Natural killer cell (primary cell): Measurements from ENCODE around the gene ZNF30. TPM values are rescaled to one million over a fixed set of nuclear protein-coding genes. Genes with fewer than 3 reads are reported as not detected.

ENCODE experiments used
- ATAC-seq, 3 donors: fragments of 150-1000 bp in 2 of 3; fragments of 200-7000 bp in 1 of 3; cut with Tn5 transposase; 1 replicate in 1 of 3; 2 replicates in 2 of 3; pipeline ENCODE4 v1.10.0; 2021; ENCODE audit warnings: mild to moderate bottlenecking in 2 of 3, moderate library complexity in 2 of 3
- DNase-seq, 2 donors: peaks; one replicate each; pipeline versions ENCODE4 v3.0.0 to v3.0.0-alpha.2; 2013 to 2021; ENCODE audit warnings: mixed read lengths in 1 of 2
- H3K27ac ChIP-seq: one replicate; pipeline ENCODE4 v1.5.1; 2013; ENCODE audit warnings: mild to moderate bottlenecking, low read length
- H3K27me3 ChIP-seq: one replicate; pipeline ENCODE4 v1.6.1; 2013; ENCODE audit warnings: low read length; ENCODE audit not compliant: control insufficient read depth, insufficient read depth
- H3K36me3 ChIP-seq: one replicate; pipeline ENCODE4 v1.6.1; 2013; ENCODE audit warnings: low read length; ENCODE audit not compliant: control insufficient read depth, insufficient read depth
- H3K4me1 ChIP-seq: one replicate; pipeline ENCODE4 v1.6.1; 2013; ENCODE audit warnings: low read length; ENCODE audit not compliant: control insufficient read depth, insufficient read depth
- H3K4me3 ChIP-seq: one replicate; pipeline ENCODE4 v1.5.1; 2013; ENCODE audit warnings: low read length
- H3K9me3 ChIP-seq: one replicate; pipeline ENCODE4 v1.6.1; 2013; ENCODE audit warnings: low read length; ENCODE audit not compliant: control insufficient read depth, insufficient read depth
- H3K27ac Mint-ChIP-seq, 2 donors: one replicate each; pipeline ENCODE4 v1.8.0; 2022; ENCODE audit warnings: mild to moderate bottlenecking in 2 of 2, mixed read lengths in 2 of 2, moderate library complexity in 1 of 2
- H3K27me3 Mint-ChIP-seq, 2 donors: one replicate each; pipeline ENCODE4 v1.8.0; 2022; ENCODE audit warnings: low read depth in 2 of 2, mixed read lengths in 2 of 2
- H3K36me3 Mint-ChIP-seq: one replicate; pipeline ENCODE4 v1.8.0; 2022; ENCODE audit warnings: mixed read lengths
- H3K4me1 Mint-ChIP-seq, 2 donors: one replicate each; pipeline ENCODE4 v1.8.0; 2022; ENCODE audit warnings: mixed read lengths in 2 of 2
- H3K4me3 Mint-ChIP-seq: one replicate; pipeline ENCODE4 v1.8.0; 2022; ENCODE audit warnings: mild to moderate bottlenecking, moderate library complexity, mixed read lengths
- H3K9me3 Mint-ChIP-seq, 2 donors: one replicate each; pipeline ENCODE4 v1.8.0; 2022; ENCODE audit warnings: mixed read lengths in 2 of 2
- WGBS: methylation state at CpG from one replicate; pipeline ENCODE4 v1.1.7; 2013; ENCODE audit warnings: missing lambda C conversion rate; ENCODE audit not compliant: insufficient coverage; 5-methylcytosine and 5-hydroxymethylcytosine counted together
- intact Hi-C: fragments of 100-400 bp; cut with micrococcal nuclease; formaldehyde crosslinking; loops from one replicate; pipeline ENCODE4 v1.14.2; 2022
- total RNA-seq, 4 donors: library from RNA; stranded (reverse); fragments of 120-200 nt in 1 of 4; gene quantifications; one replicate each; pipeline versions ENCODE4 v1.2.3 to v1.2.4, GENCODE V29; 2013 to 2022
- TF ChIP-seq, protein P1 (sequence below): fragments of 200-600 bp; IDR thresholded peaks from one replicate; pipeline ENCODE4 v1.8.0; 2022; ENCODE audit warnings: antibody characterized with exemption

Gene ZNF30
- total RNA-seq, 3 donors from 2014 or later (not counting 1 experiment from before 2014, with no cell fraction given): 2.7 to 4.3 (median 3.8) TPM

DNA sequence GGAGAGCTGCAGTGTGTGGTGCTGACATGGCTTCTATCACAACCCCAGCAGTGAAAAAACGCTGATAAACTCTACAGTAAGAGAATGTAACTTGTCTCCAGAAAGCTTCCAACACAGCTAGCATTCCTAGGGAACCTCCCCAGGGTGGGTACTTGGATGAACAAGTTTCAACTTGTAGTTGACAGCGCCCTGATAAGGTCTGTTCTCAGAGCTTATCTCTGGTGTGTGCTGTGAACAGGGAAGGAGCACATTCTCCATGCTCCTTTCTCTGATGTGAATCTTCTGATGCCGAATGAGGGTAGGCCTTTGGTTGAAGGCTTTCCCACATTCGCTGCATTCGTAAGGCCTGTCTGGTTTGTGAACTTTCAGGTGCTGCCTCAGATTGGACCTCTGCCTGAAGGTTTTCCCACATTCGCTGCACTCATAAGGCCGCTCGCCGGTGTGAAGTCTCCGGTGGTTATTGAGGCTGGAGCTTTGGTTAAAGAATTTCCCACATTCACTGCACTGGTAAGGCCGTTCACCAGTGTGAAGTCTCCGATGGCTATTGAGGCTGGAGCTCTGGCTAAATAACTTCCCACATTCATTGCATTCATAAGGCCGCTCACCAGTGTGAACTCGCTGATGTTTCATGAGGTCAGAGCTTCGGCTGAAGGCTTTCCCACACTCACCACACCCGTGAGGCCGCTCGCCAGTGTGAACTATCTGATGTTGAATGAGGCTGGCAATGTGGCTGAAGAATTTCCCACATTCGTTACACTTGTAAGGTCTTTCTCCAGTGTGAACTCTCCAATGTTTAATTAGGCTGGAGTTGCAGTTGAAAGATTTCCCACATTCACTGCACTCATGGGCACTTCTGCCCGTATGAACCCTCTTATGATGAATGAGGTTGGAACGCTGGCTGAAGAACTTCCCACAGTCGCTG is 31.4 kb downstream of the ZNF30 start:
- peaks cover 15 to 33% of the 10 kb centered on the region in 2 donors for H3K4me1 Mint-ChIP-seq
- peaks cover 24 to 46% of the 10 kb centered on the region in 2 donors for H3K9me3 Mint-ChIP-seq
- Histone ChIP-seq H3K4me1 (peaks cover 20% of the 10 kb centered on the region), H3K4me3 (no peak overlapping the region), H3K27ac (no peak overlapping the region), H3K9me3 (peaks cover 71% of the 10 kb centered on the region), H3K36me3 (peaks cover 35% of the 10 kb centered on the region), H3K27me3 (no peaks in the 10 kb centered on the region)
- TF ChIP-seq, protein P1, sequence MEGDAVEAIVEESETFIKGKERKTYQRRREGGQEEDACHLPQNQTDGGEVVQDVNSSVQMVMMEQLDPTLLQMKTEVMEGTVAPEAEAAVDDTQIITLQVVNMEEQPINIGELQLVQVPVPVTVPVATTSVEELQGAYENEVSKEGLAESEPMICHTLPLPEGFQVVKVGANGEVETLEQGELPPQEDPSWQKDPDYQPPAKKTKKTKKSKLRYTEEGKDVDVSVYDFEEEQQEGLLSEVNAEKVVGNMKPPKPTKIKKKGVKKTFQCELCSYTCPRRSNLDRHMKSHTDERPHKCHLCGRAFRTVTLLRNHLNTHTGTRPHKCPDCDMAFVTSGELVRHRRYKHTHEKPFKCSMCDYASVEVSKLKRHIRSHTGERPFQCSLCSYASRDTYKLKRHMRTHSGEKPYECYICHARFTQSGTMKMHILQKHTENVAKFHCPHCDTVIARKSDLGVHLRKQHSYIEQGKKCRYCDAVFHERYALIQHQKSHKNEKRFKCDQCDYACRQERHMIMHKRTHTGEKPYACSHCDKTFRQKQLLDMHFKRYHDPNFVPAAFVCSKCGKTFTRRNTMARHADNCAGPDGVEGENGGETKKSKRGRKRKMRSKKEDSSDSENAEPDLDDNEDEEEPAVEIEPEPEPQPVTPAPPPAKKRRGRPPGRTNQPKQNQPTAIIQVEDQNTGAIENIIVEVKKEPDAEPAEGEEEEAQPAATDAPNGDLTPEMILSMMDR: no peak
- H3K4me3 Mint-ChIP-seq: no peak overlapping the region
- intact Hi-C loops: no loop called here
- DNase-seq: peak in 1 of 2 donors; percentile 2
- peaks cover 81% of the 10 kb centered on the region for H3K36me3 Mint-ChIP-seq
- no peak for ATAC-seq
- WGBS: 98% methylated on average over 21 of the region's 22 CpGs
- no peak overlapping the region for H3K27ac Mint-ChIP-seq
- no peaks in the 10 kb centered on the region for H3K27me3 Mint-ChIP-seq

DNA sequence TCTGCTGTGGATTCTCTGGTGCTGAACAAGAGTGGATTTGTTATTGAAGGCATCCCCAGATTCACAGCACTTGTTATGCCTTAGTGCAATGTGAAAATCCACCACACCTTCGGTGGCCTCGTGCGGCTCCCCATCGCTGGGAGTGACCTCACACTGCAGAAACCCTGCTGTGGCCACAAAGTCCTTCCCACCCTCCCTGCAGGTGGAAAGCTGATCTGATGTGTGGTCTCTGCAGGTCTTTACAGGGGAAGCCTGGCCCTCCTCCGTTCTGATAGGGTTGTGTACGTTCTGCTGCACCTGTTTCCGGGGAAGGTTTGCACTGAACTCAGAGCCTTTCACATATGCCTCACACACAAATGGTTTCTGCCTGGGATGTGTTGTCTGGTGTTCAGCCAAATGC is 32.3 kb downstream of the ZNF30 start:
- no peak overlapping the region for H3K27ac Mint-ChIP-seq
- H3K4me1 ChIP-seq: peaks cover 24% of the 10 kb centered on the region
- H3K4me1 Mint-ChIP-seq: peaks cover 18 to 37% of the 10 kb centered on the region in 2 donors
- no peaks in the 10 kb centered on the region for H3K27me3 Mint-ChIP-seq
- no peak overlapping the region for H3K4me3 Mint-ChIP-seq
- intact Hi-C loops: no loop called here
- peaks cover 35% of the 10 kb centered on the region for H3K36me3 ChIP-seq
- no peak overlapping the region for H3K4me3 ChIP-seq
- H3K9me3 Mint-ChIP-seq: peaks cover 22 to 40% of the 10 kb centered on the region in 2 donors
- peaks cover 73% of the 10 kb centered on the region for H3K36me3 Mint-ChIP-seq
- H3K9me3 ChIP-seq: peaks cover 71% of the 10 kb centered on the region
- ATAC-seq: no peak
- H3K27ac ChIP-seq: no peak overlapping the region
- 98% methylated on average over 6 of the region's 7 CpGs for WGBS
- H3K27me3 ChIP-seq: no peaks in the 10 kb centered on the region
- TF ChIP-seq, protein P1: no peak
- DNase-seq: no peak

DNA sequence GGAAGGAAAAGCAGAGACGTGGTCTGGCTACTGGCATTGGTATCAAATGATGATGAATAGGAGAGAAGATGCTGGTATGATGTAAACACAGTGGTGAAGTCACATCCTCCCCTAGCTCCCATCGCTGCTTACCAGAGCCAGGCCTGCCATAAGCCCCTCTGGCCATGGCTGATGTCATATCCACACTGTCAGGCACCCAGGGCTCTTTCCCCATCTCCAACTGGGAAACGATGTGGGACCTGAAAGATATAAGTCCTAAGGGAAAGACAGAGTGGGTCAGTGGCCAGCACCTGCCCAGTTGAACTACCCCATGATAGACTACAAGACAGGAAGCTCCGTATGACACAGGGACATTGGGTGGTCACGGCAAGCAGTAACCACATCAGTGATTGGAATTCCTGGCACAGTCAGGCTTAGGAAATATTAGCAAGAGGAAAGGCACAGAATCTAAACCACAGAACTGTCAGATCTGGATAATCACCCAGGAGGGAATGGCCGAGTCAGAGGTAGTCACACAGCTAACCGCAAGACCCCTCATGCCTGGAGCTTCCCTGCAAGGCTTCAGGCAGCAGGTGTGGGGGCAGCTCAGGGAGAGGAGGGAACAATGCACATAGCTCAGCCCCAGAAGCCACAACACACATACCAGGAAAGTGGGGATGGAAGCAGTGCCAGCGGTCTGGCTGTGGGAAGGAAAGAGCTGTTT is 33.6 kb downstream of the ZNF30 start:
- H3K4me3 Mint-ChIP-seq: peak overlapping the region; percentile 26
- no peak overlapping the region for H3K4me3 ChIP-seq
- no peak for ATAC-seq

More for the DNA sequence above, 33.6 kb downstream of the ZNF30 start:
- Mint-ChIP-seq H3K27me3 (no peaks in the 10 kb centered on the region), H3K36me3 (peaks cover 66% of the 10 kb centered on the region), H3K9me3 (peaks cover 18 to 36% of the 10 kb centered on the region in 2 donors), H3K27ac (peak overlapping the region; percentile 6 to 60), H3K4me1 (peaks cover 18 to 37% of the 10 kb centered on the region in 2 donors)
- TF ChIP-seq, protein P1: no peak
- peaks cover 35% of the 10 kb centered on the region for H3K36me3 ChIP-seq
- peaks cover 30% of the 10 kb centered on the region for H3K4me1 ChIP-seq
- no peak overlapping the region for H3K27ac ChIP-seq
- H3K9me3 ChIP-seq: peaks cover 71% of the 10 kb centered on the region
- DNase-seq: no peak
- intact Hi-C loops: no loop called here
- no peaks in the 10 kb centered on the region for H3K27me3 ChIP-seq
- 98% methylated on average over 8 of the region's 8 CpGs for WGBS
